Measurements from ENCODE around the gene PASD1.

The PASD1 gene

GRCh38 chrX:151633157-151633556 is 69.7 kb downstream of the PASD1 start:
- no peaks in the 10 kb centered on the region for H3K27me3 ChIP-seq (ENCODE audit: control insufficient read depth, insufficient read depth, low read length)
- H3K36me3 ChIP-seq (ENCODE audit: control insufficient read depth, low read depth, low read length): no peaks in the 10 kb centered on the region
- H3K9ac ChIP-seq (ENCODE audit: low read length): no peak overlapping the region
- H3K9me3 ChIP-seq (ENCODE audit: control insufficient read depth, low read depth, low read length): peaks cover 7% of the 10 kb centered on the region
- no peaks in the 10 kb centered on the region for H3K4me1 ChIP-seq (ENCODE audit: control insufficient read depth, low read depth, low read length)
- H3K27ac ChIP-seq (ENCODE audit: low read length): no peak overlapping the region
- H3K4me3 ChIP-seq (ENCODE audit: low read length): no peak overlapping the region

DNA sequence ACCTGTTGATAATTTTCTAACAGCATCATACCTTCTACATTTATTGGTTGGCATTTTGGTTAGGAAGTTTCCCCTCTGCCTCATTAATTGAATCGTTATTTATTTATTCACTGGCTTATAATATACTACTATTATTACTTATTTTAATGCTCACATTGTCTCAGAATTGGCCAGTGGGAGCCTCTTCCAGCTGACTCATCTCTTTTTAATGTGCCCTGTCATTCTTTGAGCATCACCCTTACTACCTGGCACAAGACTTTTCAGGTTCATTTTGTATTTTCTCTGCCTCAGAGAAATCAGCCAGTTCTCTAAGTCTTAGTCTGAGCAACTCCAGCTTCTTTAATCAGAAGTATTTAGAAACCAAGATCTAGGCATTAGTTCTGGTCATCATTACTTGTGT is 71.5 kb downstream of the PASD1 start:
- H3K27me3 ChIP-seq (ENCODE audit: control insufficient read depth, insufficient read depth, low read length): no peaks in the 10 kb centered on the region

DNA sequence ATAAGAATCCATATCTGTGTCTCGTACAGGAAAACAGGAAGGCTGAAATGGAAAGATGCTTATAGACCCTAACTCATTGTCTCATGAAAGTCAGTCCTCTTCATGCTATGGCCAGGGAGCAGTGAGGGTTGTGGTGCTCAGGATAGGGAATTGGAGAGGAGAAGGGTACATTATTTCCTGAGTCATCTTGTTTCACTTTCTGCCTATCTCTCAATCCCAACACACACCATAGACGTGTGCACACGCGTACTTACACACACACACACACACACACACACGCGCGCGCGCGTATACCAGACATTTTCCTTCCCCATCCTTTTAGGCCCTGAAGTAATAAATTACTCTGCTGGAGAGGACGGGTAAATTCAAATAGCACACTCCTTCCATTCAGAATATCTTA is 78.1 kb downstream of the PASD1 start:
- no peak overlapping the region for H3K27ac ChIP-seq (ENCODE audit: low read length)
- peaks cover 14% of the 10 kb centered on the region for H3K9me3 ChIP-seq (ENCODE audit: control insufficient read depth, low read depth, low read length)
- H3K27me3 ChIP-seq (ENCODE audit: control insufficient read depth, insufficient read depth, low read length): no peaks in the 10 kb centered on the region
- H3K4me1 ChIP-seq (ENCODE audit: control insufficient read depth, low read depth, low read length): no peaks in the 10 kb centered on the region
- H3K4me3 ChIP-seq (ENCODE audit: low read length): no peak overlapping the region
- no peaks in the 10 kb centered on the region for H3K36me3 ChIP-seq (ENCODE audit: control insufficient read depth, low read depth, low read length)
- H3K9ac ChIP-seq (ENCODE audit: low read length): no peak overlapping the region

More for the DNA sequence above, 71.5 kb downstream of the PASD1 start:
- H3K4me3 ChIP-seq (ENCODE audit: low read length): no peak overlapping the region
- H3K9me3 ChIP-seq (ENCODE audit: control insufficient read depth, low read depth, low read length): peaks cover 7% of the 10 kb centered on the region
- H3K4me1 ChIP-seq (ENCODE audit: control insufficient read depth, low read depth, low read length): no peaks in the 10 kb centered on the region
- no peak overlapping the region for H3K27ac ChIP-seq (ENCODE audit: low read length)
- H3K36me3 ChIP-seq (ENCODE audit: control insufficient read depth, low read depth, low read length): no peaks in the 10 kb centered on the region
- H3K9ac ChIP-seq (ENCODE audit: low read length): no peak overlapping the region

GRCh38 chrX:151675121-151675746 is 111.8 kb downstream of the PASD1 start:
- Histone ChIP-seq H3K4me1 (ENCODE audit: control insufficient read depth, low read depth, low read length) (no peaks in the 10 kb centered on the region), H3K9ac (ENCODE audit: low read length) (no peak overlapping the region), H3K9me3 (ENCODE audit: control insufficient read depth, low read depth, low read length) (peaks cover 19% of the 10 kb centered on the region), H3K27me3 (ENCODE audit: control insufficient read depth, insufficient read depth, low read length) (no peaks in the 10 kb centered on the region), H3K36me3 (ENCODE audit: control insufficient read depth, low read depth, low read length) (no peaks in the 10 kb centered on the region), H3K4me3 (ENCODE audit: low read length) (no peak overlapping the region), H3K27ac (ENCODE audit: low read length) (no peak overlapping the region)

- H3K27ac ChIP-seq (ENCODE audit: low read length): no peak overlapping the region
- no peak overlapping the region for H3K9ac ChIP-seq (ENCODE audit: low read length)
- no peaks in the 10 kb centered on the region for H3K27me3 ChIP-seq (ENCODE audit: control insufficient read depth, insufficient read depth, low read length)
- H3K4me1 ChIP-seq (ENCODE audit: control insufficient read depth, low read depth, low read length): no peaks in the 10 kb centered on the region
- H3K9me3 ChIP-seq (ENCODE audit: control insufficient read depth, low read depth, low read length): peaks cover 21% of the 10 kb centered on the region
- H3K36me3 ChIP-seq (ENCODE audit: control insufficient read depth, low read depth, low read length): no peaks in the 10 kb centered on the region
- no peak overlapping the region for H3K4me3 ChIP-seq (ENCODE audit: low read length)
Measured at GRCh38 chrX:151676196-151676595, 112.7 kb downstream of the PASD1 start.

GRCh38 chrX:151679798-151680402 is 116.4 kb downstream of the PASD1 start:
- no peak overlapping the region for H3K9ac ChIP-seq (ENCODE audit: low read length)
- H3K27me3 ChIP-seq (ENCODE audit: control insufficient read depth, insufficient read depth, low read length): no peaks in the 10 kb centered on the region
- H3K4me3 ChIP-seq (ENCODE audit: low read length): no peak overlapping the region
- no peak overlapping the region for H3K27ac ChIP-seq (ENCODE audit: low read length)
- no peaks in the 10 kb centered on the region for H3K36me3 ChIP-seq (ENCODE audit: control insufficient read depth, low read depth, low read length)
- peaks cover 16% of the 10 kb centered on the region for H3K9me3 ChIP-seq (ENCODE audit: control insufficient read depth, low read depth, low read length)
- H3K4me1 ChIP-seq (ENCODE audit: control insufficient read depth, low read depth, low read length): no peaks in the 10 kb centered on the region

- Histone ChIP-seq H3K27ac (ENCODE audit: low read length) (no peak overlapping the region), H3K36me3 (ENCODE audit: control insufficient read depth, low read depth, low read length) (no peaks in the 10 kb centered on the region), H3K9ac (ENCODE audit: low read length) (no peak overlapping the region), H3K27me3 (ENCODE audit: control insufficient read depth, insufficient read depth, low read length) (no peaks in the 10 kb centered on the region), H3K4me1 (ENCODE audit: control insufficient read depth, low read depth, low read length) (no peaks in the 10 kb centered on the region), H3K9me3 (ENCODE audit: control insufficient read depth, low read depth, low read length) (peaks cover 16% of the 10 kb centered on the region), H3K4me3 (ENCODE audit: low read length) (no peak overlapping the region)
Measured at GRCh38 chrX:151680805-151681204, 117.3 kb downstream of the PASD1 start.

GRCh38 chrX:151687635-151688034 is 124.2 kb downstream of the PASD1 start:
- Histone ChIP-seq H3K9me3 (ENCODE audit: control insufficient read depth, low read depth, low read length) (peaks cover 21% of the 10 kb centered on the region), H3K9ac (ENCODE audit: low read length) (no peak overlapping the region), H3K36me3 (ENCODE audit: control insufficient read depth, low read depth, low read length) (no peaks in the 10 kb centered on the region), H3K27ac (ENCODE audit: low read length) (no peak overlapping the region), H3K4me3 (ENCODE audit: low read length) (no peak overlapping the region), H3K27me3 (ENCODE audit: control insufficient read depth, insufficient read depth, low read length) (no peaks in the 10 kb centered on the region), H3K4me1 (ENCODE audit: control insufficient read depth, low read depth, low read length) (no peaks in the 10 kb centered on the region)

DNA sequence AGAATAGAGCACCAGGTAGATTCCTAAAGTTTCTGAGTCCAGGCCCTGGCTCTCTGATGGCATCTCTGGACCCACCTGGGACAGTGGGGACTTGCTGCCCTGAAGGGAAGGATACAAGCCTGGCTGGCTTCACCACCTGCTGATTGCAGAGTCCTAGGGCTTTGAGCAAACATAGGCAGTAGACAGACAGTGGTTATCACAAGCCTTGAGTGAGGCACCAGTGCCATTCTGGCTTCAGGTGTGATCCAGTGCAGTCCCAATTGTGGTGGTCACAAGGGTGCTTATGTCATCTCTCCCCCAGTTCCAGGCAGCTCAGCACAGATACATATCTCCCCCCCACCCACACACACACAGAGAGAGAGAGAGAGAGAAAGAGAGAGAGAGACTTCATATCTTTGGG is 125.2 kb downstream of the PASD1 start:
- no peak overlapping the region for H3K9ac ChIP-seq (ENCODE audit: low read length)
- peaks cover 16% of the 10 kb centered on the region for H3K9me3 ChIP-seq (ENCODE audit: control insufficient read depth, low read depth, low read length)
- H3K27me3 ChIP-seq (ENCODE audit: control insufficient read depth, insufficient read depth, low read length): peaks cover 2% of the 10 kb centered on the region
- H3K27ac ChIP-seq (ENCODE audit: low read length): no peak overlapping the region
- no peak overlapping the region for H3K4me3 ChIP-seq (ENCODE audit: low read length)
- no peaks in the 10 kb centered on the region for H3K4me1 ChIP-seq (ENCODE audit: control insufficient read depth, low read depth, low read length)
- H3K36me3 ChIP-seq (ENCODE audit: control insufficient read depth, low read depth, low read length): no peaks in the 10 kb centered on the region

DNA sequence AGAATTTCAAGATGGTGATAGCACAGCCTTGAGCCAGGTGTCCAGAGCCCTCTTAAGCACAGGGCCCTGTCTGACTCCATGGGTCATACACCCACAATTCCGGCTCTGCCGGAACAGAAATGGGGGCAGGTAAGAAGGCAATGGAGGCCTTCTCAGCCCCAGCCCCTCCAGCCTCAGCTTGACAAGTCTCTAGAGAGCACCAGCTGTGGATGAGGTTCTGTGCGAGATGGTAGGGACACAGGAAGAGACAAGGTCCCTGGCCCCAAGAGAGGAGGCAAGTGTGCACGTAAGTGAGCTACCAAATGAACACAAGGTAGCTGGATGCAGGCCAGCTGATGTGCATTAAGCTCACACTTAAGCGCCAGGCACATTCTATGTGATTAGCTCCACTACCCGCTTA is 129.3 kb downstream of the PASD1 start:
- peaks cover 20% of the 10 kb centered on the region for H3K27me3 ChIP-seq (ENCODE audit: control insufficient read depth, insufficient read depth, low read length)
- H3K4me1 ChIP-seq (ENCODE audit: control insufficient read depth, low read depth, low read length): no peaks in the 10 kb centered on the region
- H3K4me3 ChIP-seq (ENCODE audit: low read length): no peak overlapping the region
- H3K27ac ChIP-seq (ENCODE audit: low read length): no peak overlapping the region
- H3K9me3 ChIP-seq (ENCODE audit: control insufficient read depth, low read depth, low read length): peaks cover 9% of the 10 kb centered on the region
- H3K9ac ChIP-seq (ENCODE audit: low read length): no peak overlapping the region
- no peaks in the 10 kb centered on the region for H3K36me3 ChIP-seq (ENCODE audit: control insufficient read depth, low read depth, low read length)

- Histone ChIP-seq H3K36me3 (ENCODE audit: control insufficient read depth, low read depth, low read length) (no peaks in the 10 kb centered on the region), H3K27me3 (ENCODE audit: control insufficient read depth, insufficient read depth, low read length) (peaks cover 20% of the 10 kb centered on the region), H3K27ac (ENCODE audit: low read length) (no peak overlapping the region), H3K9ac (ENCODE audit: low read length) (no peak overlapping the region), H3K4me1 (ENCODE audit: control insufficient read depth, low read depth, low read length) (no peaks in the 10 kb centered on the region), H3K4me3 (ENCODE audit: low read length) (peak overlapping the region; percentile 24), H3K9me3 (ENCODE audit: control insufficient read depth, low read depth, low read length) (peaks cover 4% of the 10 kb centered on the region)
Measured at GRCh38 chrX:151694121-151694520, 130.6 kb downstream of the PASD1 start.

Data from iPS-18a (cell line).